ENCODE results near the gene UPB1.
"Not testable (repeated sequence)": the region's sequence is repeated elsewhere in the genome, so short reads cannot be mapped to it uniquely, and the experiment has no call there.

The UPB1 gene

GRCh38 chr22:24536089-24536488, 41.0 kb downstream of the UPB1 start:
- DNase-seq = no peak

GRCh38 chr22:24540470-24540869, 45.3 kb downstream of the UPB1 start:
- DNase-seq = no peak

GRCh38 chr22:24541681-24542515, 46.8 kb downstream of the UPB1 start:
- no peak for DNase-seq

GRCh38 chr22:24542641-24543040, 47.5 kb downstream of the UPB1 start:
- no peak for DNase-seq

GRCh38 chr22:24543185-24543601, 48.1 kb downstream of the UPB1 start:
- no peak for DNase-seq

GRCh38 chr22:24543679-24544243, 48.6 kb downstream of the UPB1 start:
- DNase-seq = no peak

- no peak for DNase-seq
Observed at GRCh38 chr22:24548812-24549211, 53.7 kb downstream of the UPB1 start.

GRCh38 chr22:24550028-24550901, 55.1 kb downstream of the UPB1 start:
- no peak for DNase-seq

GRCh38 chr22:24550902-24551435, 55.8 kb downstream of the UPB1 start:
- no peak for DNase-seq

- not testable (repeated sequence) for DNase-seq
Observed at GRCh38 chr22:24552503-24553286, 57.6 kb downstream of the UPB1 start.

- DNase-seq = no peak
Observed at GRCh38 chr22:24553597-24554312, 58.6 kb downstream of the UPB1 start.

GRCh38 chr22:24554313-24555164, 59.4 kb downstream of the UPB1 start, which contains the start of gene GUCD1:
Gene GUCD1, minus strand, starts transcription at chr22:24555138. Its CDS starts 147 bp downstream, at chr22:24554991.
- DNase-seq = peak in 1 of 2 experiments; percentile 51

- peak; percentile 97 to 99 for DNase-seq
Observed at GRCh38 chr22:24555165-24556039, 60.3 kb downstream of the UPB1 start, which contains the start of gene SNRPD3. Gene SNRPD3, plus strand, starts transcription at chr22:24555999. Its CDS starts 1,676 bp downstream, at chr22:24557675.

- DNase-seq = no peak
Observed at GRCh38 chr22:24559471-24559870, 64.3 kb downstream of the UPB1 start.

GRCh38 chr22:24563246-24563645, 68.1 kb downstream of the UPB1 start:
- no peak for DNase-seq

GRCh38 chr22:24564376-24565058, 69.4 kb downstream of the UPB1 start:
- DNase-seq = no peak

GRCh38 chr22:24565077-24565476, 69.9 kb downstream of the UPB1 start:
- DNase-seq = no peak

GRCh38 chr22:24566899-24567511, 71.9 kb downstream of the UPB1 start:
- DNase-seq = peak; percentile 26 to 75

Measured in NCI-H524 (cell line).